HG02981 (cell line): ENCODE results near the gene FAM47B.

ENCODE experiments used
- ATAC-seq: cut with Tn5 transposase; IDR thresholded peaks from one replicate; pipeline ENCODE4 v1.9.1; 2021; ENCODE audit warnings: mild to moderate bottlenecking, moderate library complexity; ENCODE audit not compliant: unreplicated experiment

Gene FAM47B

GRCh38 chrX:34942496-34942895, at the start of gene FAM47B:
Gene FAM47B (plus strand): TSS chrX:34942796. CDS start chrX:34942832, 36 bp downstream.
- ATAC-seq: no peak

DNA sequence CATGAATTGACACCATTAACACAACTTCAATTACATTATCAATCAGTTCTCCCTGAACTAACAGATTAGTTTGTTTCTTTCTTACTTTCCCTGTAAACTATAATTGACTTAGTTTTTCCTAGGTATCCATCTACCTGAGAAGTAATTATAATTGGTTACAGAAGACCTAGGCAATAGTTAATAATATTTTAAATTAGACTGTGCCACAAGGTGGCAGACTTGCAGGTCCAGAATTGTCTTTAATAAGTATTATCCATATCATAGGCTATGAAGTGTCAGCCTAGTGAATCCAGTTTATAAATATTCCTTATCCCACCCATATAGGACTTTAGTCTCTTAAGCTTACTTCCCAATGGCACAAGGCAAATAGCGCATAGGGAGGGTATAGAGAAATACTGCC, 48.9 kb upstream of the FAM47B start:
- no peak for ATAC-seq

- ATAC-seq: no peak
These were observed 41.9 kb upstream of the FAM47B start for GRCh38 chrX:34900691-34901090.

- no peak for ATAC-seq
These were observed 40.8 kb upstream of the FAM47B start for GRCh38 chrX:34901761-34902160.

DNA sequence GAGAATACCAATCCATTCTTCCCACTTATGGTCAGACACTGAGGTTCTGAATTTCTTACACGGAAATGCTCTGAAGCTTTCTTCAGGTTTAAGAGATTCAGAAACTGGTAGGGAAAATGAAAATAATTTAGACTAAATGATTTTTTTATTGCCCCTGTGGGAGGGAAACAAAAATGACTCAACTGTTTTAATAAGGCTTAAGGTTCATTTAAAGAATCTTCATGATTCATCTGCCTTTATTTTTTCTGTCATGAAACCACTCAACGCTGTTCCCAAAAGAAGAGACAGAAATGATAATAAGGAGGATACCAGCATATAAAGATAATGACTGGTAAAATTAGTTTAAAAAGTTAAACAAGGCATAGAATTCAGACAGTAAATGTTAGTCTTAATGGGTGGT, 39.3 kb upstream of the FAM47B start:
- no peak for ATAC-seq

DNA sequence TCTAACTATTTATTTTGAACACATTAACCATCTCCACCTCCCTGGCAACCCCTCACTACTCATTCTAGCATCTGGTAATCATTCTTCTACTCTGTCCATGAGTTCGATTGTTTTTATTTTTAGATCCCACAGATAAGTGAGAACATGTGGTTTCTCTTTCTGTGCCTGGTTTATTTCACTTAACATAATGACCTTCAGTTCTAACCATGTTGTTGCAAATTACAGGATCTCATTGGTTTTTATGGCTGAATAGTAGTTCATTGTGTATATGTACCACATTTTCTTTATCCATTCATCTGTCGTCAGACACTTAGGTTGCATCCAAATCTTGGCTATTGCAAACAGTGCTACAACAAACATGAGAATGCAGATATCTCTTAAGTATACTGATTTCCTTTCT, 33.4 kb upstream of the FAM47B start:
- ATAC-seq: no peak

DNA sequence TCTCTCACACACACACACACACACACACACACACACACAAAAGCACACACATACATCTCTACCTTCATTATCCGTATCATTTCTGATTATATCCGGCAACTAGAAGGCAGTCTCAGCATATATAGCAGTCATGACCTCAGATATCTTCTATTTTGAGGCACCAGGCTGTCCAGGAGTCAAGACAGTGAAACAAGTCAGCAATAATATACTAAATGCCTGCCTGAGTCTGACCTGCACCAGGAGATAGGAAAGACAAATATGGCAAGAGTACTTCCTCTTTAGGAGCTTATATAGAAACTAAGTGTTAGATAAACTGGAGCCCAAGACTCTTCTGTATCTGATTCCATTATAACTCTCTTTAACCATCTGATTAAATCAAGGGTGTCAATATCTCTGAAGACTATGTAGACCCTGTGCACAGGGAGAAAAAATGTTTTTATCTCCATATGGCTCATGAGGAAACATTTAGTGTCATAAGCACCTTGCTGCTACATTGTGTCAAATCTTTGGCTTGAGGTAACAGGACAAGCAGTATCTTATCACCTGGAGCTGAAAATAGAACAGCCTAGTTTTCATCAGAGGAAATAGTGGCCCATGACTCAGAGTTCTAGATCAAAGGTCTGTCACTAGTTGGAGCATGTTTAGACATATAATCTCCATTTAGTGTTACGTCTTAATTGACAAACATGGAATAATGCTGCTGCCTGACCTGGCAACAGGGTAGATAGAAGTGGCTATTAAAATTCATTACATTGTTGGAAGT, 27.0 kb upstream of the FAM47B start:
- no peak for ATAC-seq

DNA sequence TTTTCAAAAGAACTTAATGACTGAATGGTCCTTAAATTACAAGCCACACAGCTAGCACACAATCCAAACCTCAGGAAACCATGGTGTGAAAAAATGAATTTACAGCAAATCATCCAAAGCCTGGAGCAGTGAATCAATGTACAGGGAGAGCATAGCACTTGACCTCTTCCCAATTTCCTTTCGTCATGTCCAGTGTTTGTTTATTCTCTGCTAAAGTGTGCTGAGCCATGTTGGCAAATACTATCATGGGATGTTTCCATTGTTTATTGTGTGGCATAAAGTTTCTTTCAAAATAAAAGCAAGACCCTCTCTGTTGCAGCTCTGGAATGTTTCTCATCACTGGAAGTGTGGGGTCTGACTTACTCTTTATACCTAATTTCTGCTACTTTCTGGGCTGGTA, 25.4 kb upstream of the FAM47B start:
- ATAC-seq: no peak

GRCh38 chrX:34918091-34918736, 24.4 kb upstream of the FAM47B start:
- ATAC-seq: no peak

DNA sequence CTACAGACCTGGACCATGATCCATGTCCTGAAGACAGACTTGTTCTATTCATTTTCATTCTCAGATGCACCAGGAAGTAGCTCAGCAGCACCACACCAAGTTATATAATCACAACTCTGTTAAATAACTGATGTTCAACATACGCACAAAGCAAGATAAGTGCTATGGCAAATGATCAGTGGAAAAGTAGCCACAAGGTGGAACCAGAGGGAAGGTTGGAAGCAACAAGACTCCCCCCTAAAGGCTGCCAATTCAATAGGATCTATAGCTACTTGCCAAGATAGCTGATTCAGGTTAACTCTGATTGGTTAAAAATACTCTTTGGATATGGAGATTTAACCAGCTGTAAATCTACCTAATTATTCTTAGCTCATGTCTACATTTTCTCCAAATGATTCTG, 23.7 kb upstream of the FAM47B start:
- no peak for ATAC-seq

- ATAC-seq: no peak
These were observed 14.7 kb upstream of the FAM47B start for GRCh38 chrX:34927866-34928265.

DNA sequence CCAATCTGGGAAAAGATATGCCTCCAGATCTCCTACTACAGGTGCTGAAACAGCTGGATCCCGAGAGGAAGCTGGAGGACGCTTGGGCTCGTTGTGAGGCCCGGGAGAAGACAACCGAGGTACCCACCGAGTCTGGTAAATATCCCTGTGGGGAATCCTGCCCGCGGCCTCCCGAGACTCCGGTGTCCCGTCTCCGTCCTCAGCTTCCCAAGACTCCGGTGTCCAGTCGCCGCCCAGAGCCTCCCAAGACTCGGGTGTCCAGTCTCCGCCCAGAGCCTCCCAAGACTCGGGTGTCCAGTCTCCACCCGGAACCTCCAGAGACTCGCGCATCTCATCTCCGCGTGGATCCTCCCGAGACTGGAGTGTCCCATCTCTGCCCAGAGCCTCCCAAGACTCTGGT, 639 bp downstream of the FAM47B start:
- ATAC-seq: no peak

GRCh38 chrX:34956916-34957315, 14.3 kb downstream of the FAM47B start:
- no peak for ATAC-seq

- no peak for ATAC-seq
These were observed 19.1 kb downstream of the FAM47B start for GRCh38 chrX:34961662-34962061.

GRCh38 chrX:34972206-34972605, 29.6 kb downstream of the FAM47B start:
- ATAC-seq: no peak

- ATAC-seq: no peak
These were observed 35.6 kb downstream of the FAM47B start for GRCh38 chrX:34978171-34978570.

DNA sequence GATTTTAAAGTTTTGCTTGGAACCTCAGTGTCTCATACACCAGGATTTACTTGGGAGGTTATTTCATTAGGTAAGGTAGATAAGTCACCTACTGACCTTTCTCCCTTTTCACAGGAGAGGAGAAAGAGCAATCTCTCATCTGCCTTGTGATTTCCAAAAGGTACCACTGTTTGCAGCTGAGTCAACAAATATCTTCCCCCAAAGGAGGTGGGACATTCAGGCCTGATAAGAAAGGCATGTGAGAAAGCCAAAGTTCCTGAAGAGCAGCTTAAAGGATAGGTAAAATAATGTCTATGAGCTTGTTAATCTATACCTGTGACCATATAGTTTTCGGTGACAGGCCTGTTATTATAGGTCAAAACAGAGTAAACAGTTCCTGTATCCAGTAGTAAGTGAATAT, 45.0 kb downstream of the FAM47B start:
- ATAC-seq: no peak
